ENCODE measurements around the gene MROH2B. TPM values are rescaled to one million over a fixed set of nuclear protein-coding genes. Genes with fewer than 3 reads are reported as not detected.
A peak's percentile ranks its signal among the peaks of the same experiment; 100 is the strongest.

The MROH2B gene
- total RNA-seq, 1 experiment from 2014 or later, result not detected

DNA sequence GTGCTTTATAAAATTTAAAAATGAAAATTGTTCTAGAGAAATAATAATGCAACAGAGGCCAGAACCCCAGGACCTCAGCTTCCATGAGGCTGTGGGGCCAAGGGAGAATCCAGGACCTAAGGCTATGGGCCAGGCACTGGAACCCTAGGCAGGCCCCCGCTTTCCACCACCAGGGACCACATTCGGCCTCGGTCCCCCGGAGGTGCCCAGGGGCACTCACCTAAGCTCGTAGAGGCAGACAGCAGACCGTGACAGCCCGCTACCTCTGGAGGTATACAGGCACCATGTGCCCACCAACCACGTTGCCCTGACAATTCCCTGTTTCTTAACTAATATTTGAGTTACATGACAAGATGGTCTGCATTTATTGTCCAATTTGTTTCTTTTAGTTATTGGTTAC lies 49.5 kb upstream of the MROH2B start:
- ATAC-seq, result no peak
- Histone ChIP-seq H3K9me2 (ENCODE audit: insufficient read depth) (no peaks in the 10 kb centered on the region), H3K79me2 (ENCODE audit: insufficient read depth, low read length) (no peaks in the 10 kb centered on the region), H3K9ac (ENCODE audit: low read length) (no peak overlapping the region), H3K27ac (ENCODE audit: low read depth, low read length) (no peak overlapping the region), H3K4me3 (replicated peaks in 1 of 2; ENCODE audit: low read depth in 1 of 2, low read length in 2 of 2) (no peak overlapping the region), H3K27me3 (ENCODE audit: insufficient read depth, low read length) (no peaks in the 10 kb centered on the region), H3K36me3 (ENCODE audit: control insufficient read depth in 1 of 2, insufficient read depth in 2 of 2, low read length in 2 of 2) (no peaks in the 10 kb centered on the region), H3K4me2 (ENCODE audit: low read length) (no peak overlapping the region), H3K9me3 (ENCODE audit: control insufficient read depth in 1 of 2, insufficient read depth in 1 of 2, low read depth in 1 of 2, low read length in 2 of 2) (no peaks in the 10 kb centered on the region), H4K20me1 (ENCODE audit: insufficient read depth) (no peaks in the 10 kb centered on the region), H3K4me1 (ENCODE audit: control insufficient read depth in 1 of 2, insufficient read depth in 2 of 2, low read length in 2 of 2) (no peaks in the 10 kb centered on the region), H2AFZ (ENCODE audit: low read depth, low read length, poor library complexity, severe bottlenecking) (no peak overlapping the region)
- TF ChIP-seq JUND (IDR thresholded peaks at IDR 0.05), result no peak
- TF ChIP-seq, protein P1, sequence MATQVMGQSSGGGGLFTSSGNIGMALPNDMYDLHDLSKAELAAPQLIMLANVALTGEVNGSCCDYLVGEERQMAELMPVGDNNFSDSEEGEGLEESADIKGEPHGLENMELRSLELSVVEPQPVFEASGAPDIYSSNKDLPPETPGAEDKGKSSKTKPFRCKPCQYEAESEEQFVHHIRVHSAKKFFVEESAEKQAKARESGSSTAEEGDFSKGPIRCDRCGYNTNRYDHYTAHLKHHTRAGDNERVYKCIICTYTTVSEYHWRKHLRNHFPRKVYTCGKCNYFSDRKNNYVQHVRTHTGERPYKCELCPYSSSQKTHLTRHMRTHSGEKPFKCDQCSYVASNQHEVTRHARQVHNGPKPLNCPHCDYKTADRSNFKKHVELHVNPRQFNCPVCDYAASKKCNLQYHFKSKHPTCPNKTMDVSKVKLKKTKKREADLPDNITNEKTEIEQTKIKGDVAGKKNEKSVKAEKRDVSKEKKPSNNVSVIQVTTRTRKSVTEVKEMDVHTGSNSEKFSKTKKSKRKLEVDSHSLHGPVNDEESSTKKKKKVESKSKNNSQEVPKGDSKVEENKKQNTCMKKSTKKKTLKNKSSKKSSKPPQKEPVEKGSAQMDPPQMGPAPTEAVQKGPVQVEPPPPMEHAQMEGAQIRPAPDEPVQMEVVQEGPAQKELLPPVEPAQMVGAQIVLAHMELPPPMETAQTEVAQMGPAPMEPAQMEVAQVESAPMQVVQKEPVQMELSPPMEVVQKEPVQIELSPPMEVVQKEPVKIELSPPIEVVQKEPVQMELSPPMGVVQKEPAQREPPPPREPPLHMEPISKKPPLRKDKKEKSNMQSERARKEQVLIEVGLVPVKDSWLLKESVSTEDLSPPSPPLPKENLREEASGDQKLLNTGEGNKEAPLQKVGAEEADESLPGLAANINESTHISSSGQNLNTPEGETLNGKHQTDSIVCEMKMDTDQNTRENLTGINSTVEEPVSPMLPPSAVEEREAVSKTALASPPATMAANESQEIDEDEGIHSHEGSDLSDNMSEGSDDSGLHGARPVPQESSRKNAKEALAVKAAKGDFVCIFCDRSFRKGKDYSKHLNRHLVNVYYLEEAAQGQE (IDR thresholded peaks at IDR 0.05; ENCODE audit: low read depth), result no peak
- no peak for TF ChIP-seq YY1 (IDR thresholded peaks at IDR 0.05; ENCODE audit: extremely low read depth, insufficient replicate concordance, low read depth, low read length)
- TF ChIP-seq ZNF274 (IDR thresholded peaks at IDR 0.05; ENCODE audit: low read depth, low read length), result no peak
- TF ChIP-seq SP1 (IDR thresholded peaks at IDR 0.05; ENCODE audit: low read depth), result no peak
- no peak for TF ChIP-seq POLR2AphosphoS5 (IDR thresholded peaks at IDR 0.05; ENCODE audit: low read depth, low read length)
- ChIA-PET CTCF (no interaction called here), RAD21 (ENCODE audit: low non-redundant PET in 1 of 2, low total read pairs in 2 of 2, uncharacterized antibody in 2 of 2, unreplicated experiment in 2 of 2) (no interaction called here), POLR2A (no interaction called here)
- intact Hi-C loops (cut with micrococcal nuclease), result no loop called here
- no TSS peak for BruUV-seq (replicated peaks)
- DNase-seq (ENCODE audit: low read depth, low spot score), result no peak

DNA sequence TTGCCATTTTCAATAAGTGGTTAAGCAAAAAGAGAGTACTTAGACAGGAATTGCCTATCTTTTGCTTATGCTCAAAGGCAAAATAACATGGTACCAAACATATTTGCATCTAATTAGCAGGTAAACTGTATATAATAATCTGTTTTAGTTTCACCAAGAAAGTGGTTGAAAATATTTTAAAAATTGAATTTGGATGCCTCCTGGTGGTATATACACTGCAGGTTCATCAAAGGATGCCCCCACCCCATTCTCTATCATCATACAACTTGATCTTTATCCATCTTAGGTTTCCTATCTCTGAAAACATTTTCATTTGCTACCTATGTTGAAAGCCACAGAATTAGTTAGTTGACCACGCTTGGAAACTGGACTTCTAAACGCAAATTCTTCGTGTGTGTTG lies 47.0 kb upstream of the MROH2B start:
- H3K9me2 ChIP-seq (ENCODE audit: insufficient read depth), result no peaks in the 10 kb centered on the region
- ChIA-PET CTCF (no interaction called here), RAD21 (ENCODE audit: low non-redundant PET in 1 of 2, low total read pairs in 2 of 2, uncharacterized antibody in 2 of 2, unreplicated experiment in 2 of 2) (no interaction called here), POLR2A (no interaction called here)
- H3K79me2 ChIP-seq (ENCODE audit: insufficient read depth, low read length), result no peaks in the 10 kb centered on the region
- no TSS peak for BruUV-seq (replicated peaks)
- TF ChIP-seq CTCF (IDR thresholded peaks at IDR 0.05 in 2 of 3, conservative IDR thresholded peaks at IDR 0.05 in 1 of 3; ENCODE audit: borderline replicate concordance in 1 of 3, insufficient read depth in 1 of 3, low read depth in 2 of 3, low read length in 2 of 3) (peak in 1 of 3 experiments; percentile 17; a peak in 1 of 6 replicates), SIN3A (IDR thresholded peaks at IDR 0.05; ENCODE audit: low read depth) (no peak), SP1 (IDR thresholded peaks at IDR 0.05; ENCODE audit: low read depth) (no peak), ZNF274 (IDR thresholded peaks at IDR 0.05; ENCODE audit: low read depth, low read length) (no peak)
- H2AFZ ChIP-seq (ENCODE audit: low read depth, low read length, poor library complexity, severe bottlenecking), result no peak overlapping the region
- ATAC-seq, result no peak
- no peaks in the 10 kb centered on the region for H3K27me3 ChIP-seq (ENCODE audit: insufficient read depth, low read length)
- H4K20me1 ChIP-seq (ENCODE audit: insufficient read depth), result no peaks in the 10 kb centered on the region
- no peak overlapping the region for H3K9ac ChIP-seq (ENCODE audit: low read length)
- no peak overlapping the region for H3K27ac ChIP-seq (ENCODE audit: low read depth, low read length)
- H3K4me1 ChIP-seq (ENCODE audit: control insufficient read depth in 1 of 2, insufficient read depth in 2 of 2, low read length in 2 of 2), result no peaks in the 10 kb centered on the region
- no peak for DNase-seq (ENCODE audit: low read depth, low spot score)
- H3K4me3 ChIP-seq (replicated peaks in 1 of 2; ENCODE audit: low read depth in 1 of 2, low read length in 2 of 2), result no peak overlapping the region
- H3K36me3 ChIP-seq (ENCODE audit: control insufficient read depth in 1 of 2, insufficient read depth in 2 of 2, low read length in 2 of 2), result no peaks in the 10 kb centered on the region
- H3K9me3 ChIP-seq (ENCODE audit: control insufficient read depth in 1 of 2, insufficient read depth in 1 of 2, low read depth in 1 of 2, low read length in 2 of 2), result no peaks in the 10 kb centered on the region
- intact Hi-C loops (cut with micrococcal nuclease), result no loop called here
- no peak overlapping the region for H3K4me2 ChIP-seq (ENCODE audit: low read length)

Measured in HCT116 (cell line).